Measurements from ENCODE around the gene TTC22. TPM values are rescaled to one million over a fixed set of nuclear protein-coding genes. Genes with fewer than 3 reads are reported as not detected.

The TTC22 gene
- not detected for total RNA-seq

DNA sequence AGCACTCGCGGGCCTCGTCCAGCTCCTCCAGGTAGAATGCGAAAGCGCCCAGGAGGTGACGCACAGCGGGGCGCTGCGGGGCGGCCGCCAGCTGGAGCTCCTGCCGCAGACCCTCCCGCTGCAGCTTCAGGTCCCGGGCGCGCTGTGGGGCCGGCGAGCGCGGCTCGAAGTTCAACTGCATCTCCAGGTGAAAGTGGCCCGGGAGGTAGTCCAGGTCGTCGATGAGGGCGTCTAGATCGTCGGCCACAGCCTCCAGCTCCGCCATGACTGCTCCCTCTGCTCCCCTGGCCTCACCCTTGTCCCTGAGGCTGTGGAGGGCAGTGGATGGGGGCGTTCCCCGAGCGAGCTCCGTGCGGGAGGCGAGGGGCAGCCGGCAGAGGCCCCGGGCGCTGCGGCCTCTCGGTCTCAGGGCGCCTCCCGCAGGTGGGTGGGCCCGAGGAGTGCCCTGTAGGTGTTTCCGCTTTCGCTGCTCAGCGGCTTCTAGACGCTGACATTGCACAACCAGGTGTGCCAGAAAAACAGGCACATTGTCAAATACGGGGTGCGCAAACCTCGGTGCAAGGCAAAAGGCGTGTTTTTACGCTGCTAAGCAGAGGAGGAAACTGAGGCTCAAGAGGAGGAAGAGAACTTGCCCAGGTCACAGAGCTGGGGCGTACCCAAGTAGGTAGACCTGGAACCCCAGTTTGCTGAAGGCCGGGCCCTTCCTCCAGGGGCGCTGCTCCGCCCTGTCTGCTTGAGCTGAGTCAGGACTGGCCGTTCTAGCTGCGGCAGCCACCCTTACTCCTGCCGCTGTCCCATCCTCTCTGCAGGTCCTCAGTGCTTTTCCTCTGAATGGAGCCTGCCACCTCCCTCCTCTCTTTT lies at the start of gene TTC22:
TTC22 (minus strand) TSS at position 425 of the 861 bp plus-strand sequence; CDS start at position 265, 160 bp downstream.

DNA sequence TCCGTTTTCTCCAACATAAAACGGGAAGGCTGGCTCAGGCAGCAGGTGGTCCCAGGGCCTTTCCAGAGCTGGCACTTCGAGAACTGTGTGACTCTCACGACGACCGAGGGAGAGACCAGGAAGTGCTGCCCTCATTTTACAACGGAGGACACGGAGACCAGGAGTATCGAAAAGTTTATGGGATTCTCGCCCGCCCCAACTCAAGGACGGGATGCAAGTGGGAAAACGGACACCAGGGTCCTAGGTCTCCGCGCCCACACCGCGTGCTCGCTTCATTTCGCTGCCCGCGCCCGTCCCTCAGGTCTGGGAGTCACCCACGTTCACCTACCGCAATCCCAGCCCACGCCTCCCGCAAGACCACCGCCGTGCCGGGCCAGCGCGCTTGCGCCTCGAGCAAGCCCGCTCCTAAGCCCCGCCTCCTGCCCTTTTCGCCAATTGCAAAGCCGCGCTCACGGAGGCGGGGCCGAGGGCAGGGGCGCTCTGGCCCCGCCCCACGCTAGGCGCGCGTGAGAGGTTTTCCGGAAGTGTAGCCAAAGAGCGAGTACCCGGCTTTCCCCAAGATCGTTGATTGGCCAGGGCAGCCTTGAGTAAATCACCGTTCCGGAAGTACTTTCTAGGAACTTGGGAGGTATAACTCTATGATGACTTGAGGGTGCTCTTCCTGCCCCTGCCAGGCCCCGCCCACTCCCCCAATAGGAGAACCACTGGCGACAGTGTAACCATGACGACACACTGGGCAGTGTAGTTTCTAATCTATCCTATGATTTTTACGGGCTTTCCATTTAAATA lies 36.8 kb downstream of the TTC22 start, which contains the start of gene PARS2:
PARS2 (minus strand) TSS at position 391 of the 789 bp plus-strand sequence. CDS start 5,362 bp downstream, outside the sequence.

Other genes with a start within 250 kb of the TTC22 start
- not detected for gene FAM151A, start 177.8 kb downstream of the TTC22 start, total RNA-seq
- gene MROH7, start 159.5 kb downstream of the TTC22 start, total RNA-seq: 2.5 TPM
- 21.6 TPM for gene TTC4, start 85.5 kb downstream of the TTC22 start, total RNA-seq
- 2.8 TPM for gene PARS2, start 36.8 kb downstream of the TTC22 start, total RNA-seq
- gene DHCR24, start 85.9 kb upstream of the TTC22 start, total RNA-seq: 63.2 TPM
- not detected for gene TMEM61, start 179.3 kb upstream of the TTC22 start, total RNA-seq
- not detected for gene BSND, start 197.6 kb upstream of the TTC22 start, total RNA-seq
- 3.8 TPM for gene PCSK9, start 238.2 kb upstream of the TTC22 start, total RNA-seq